Activated CD8-positive, alpha-beta T cell treated with anti-CD3 and anti-CD28 coated beads, Interleukin-2, amount 10 ng/mL, durations not matched to agents 7 days and 5 days (primary cell): ENCODE measurements around the gene BTBD6. TPM values are rescaled to one million over a fixed set of nuclear protein-coding genes. Genes with fewer than 3 reads are reported as not detected.

ENCODE experiments used
- ATAC-seq: fragments of 150-1000 bp; cut with Tn5 transposase; one replicate; pipeline ENCODE4 v1.10.0; 2021; ENCODE audit warnings: moderate library complexity
- CTCF ChIA-PET: fragments of 350-600 bp; sonication (Branson Sonifier 250); formaldehyde crosslinking; loops from one replicate; lab custom pipeline; 2021; ENCODE audit warnings: antibody characterized with exemption; lab: Charles Lee
- POLR2A ChIA-PET: fragments of 350-600 bp; sonication (Branson Sonifier 250); formaldehyde crosslinking; loops from one replicate; lab custom pipeline; 2021; ENCODE audit warnings: antibody characterized with exemption; lab: Charles Lee
- DNase-seq: peaks from one replicate; pipeline ENCODE4 v3.0.0-alpha.2; 2020
- H3K27ac Mint-ChIP-seq: one replicate; pipeline ENCODE4 v1.8.0; 2021; ENCODE audit warnings: mild to moderate bottlenecking, mixed read lengths
- H3K27me3 Mint-ChIP-seq: one replicate; pipeline ENCODE4 v1.8.0; 2021; ENCODE audit warnings: low read depth, mixed read lengths
- H3K36me3 Mint-ChIP-seq: one replicate; pipeline ENCODE4 v1.8.0; 2021; ENCODE audit warnings: low read depth, mixed read lengths
- H3K4me1 Mint-ChIP-seq: one replicate; pipeline ENCODE4 v1.8.0; 2021; ENCODE audit warnings: low read depth, mixed read lengths
- H3K4me3 Mint-ChIP-seq: one replicate; pipeline ENCODE4 v1.8.0; 2021; ENCODE audit warnings: mild to moderate bottlenecking, mixed read lengths
- H3K9me3 Mint-ChIP-seq: one replicate; pipeline ENCODE4 v1.8.0; 2022; ENCODE audit warnings: mixed read lengths; ENCODE audit not compliant: insufficient read depth
- total RNA-seq, 2 experiments: library from RNA; stranded (reverse); gene quantifications; one replicate each; pipeline ENCODE4 v1.2.3, GENCODE V29; 2021

The BTBD6 gene
- total RNA-seq, 2 experiments from 2014 or later = 53.7 to 59.8 TPM

DNA sequence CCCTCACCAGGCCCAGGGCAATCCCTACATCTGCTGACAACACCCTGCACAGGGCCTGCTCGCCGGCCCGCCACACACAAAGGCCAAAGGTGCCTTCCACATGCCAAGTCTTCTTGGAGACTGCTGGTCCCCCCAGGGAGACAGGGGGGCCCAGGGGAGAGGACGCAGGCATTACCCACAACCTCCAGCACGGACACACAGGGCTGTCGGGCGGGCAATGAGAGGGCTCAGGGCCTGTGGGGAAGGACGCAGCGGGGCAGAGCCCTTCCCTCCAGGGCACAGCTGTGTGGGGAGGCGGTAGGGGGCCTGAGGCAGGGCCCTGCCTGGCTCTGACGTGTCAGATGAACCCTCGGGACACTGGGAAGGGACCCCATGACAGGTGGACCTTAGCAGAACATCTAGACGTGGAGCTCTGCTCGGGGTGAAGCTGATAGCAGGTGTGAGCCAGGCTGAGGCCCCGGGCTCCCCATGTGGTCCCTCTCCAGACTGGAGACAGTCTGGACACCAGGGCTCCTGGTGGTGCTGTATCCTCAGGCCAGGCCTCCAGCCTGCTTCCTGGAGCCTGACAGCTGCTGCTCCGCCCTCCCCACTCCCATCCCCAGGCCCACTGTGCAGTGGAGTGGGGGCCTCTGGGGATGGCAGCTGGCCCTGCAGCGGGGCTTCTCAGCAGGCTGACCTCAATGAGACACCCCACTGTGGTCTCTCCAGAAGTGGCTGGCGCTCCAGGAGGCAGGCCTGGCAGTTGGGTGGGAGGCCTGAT is 35.6 kb upstream of the BTBD6 start:
- no peak for ATAC-seq
- Mint-ChIP-seq H3K36me3 (peaks cover 6% of the 10 kb centered on the region), H3K9me3 (no peaks in the 10 kb centered on the region), H3K4me1 (no peaks in the 10 kb centered on the region), H3K4me3 (no peak overlapping the region), H3K27ac (no peak overlapping the region), H3K27me3 (no peaks in the 10 kb centered on the region)
- ChIA-PET POLR2A (no interaction called here), CTCF (interaction anchor here (1.1 kb wide), 1 partner anchor 10 kb away, joined by 3 read pairs; no protein-coding TSS in a partner anchor)
- no peak for DNase-seq

- Mint-ChIP-seq H3K27me3 (no peaks in the 10 kb centered on the region), H3K4me1 (no peaks in the 10 kb centered on the region), H3K4me3 (no peak overlapping the region), H3K9me3 (no peaks in the 10 kb centered on the region), H3K27ac (no peak overlapping the region), H3K36me3 (peaks cover 9% of the 10 kb centered on the region)
- DNase-seq (no peak), ATAC-seq (no peak)
- CTCF ChIA-PET = interaction anchor here (1.1 kb wide), 1 partner anchor 10 kb away, joined by 3 read pairs; no protein-coding TSS in a partner anchor
- POLR2A ChIA-PET = no interaction called here
These were observed 35.0 kb upstream of the BTBD6 start for GRCh38 chr14:105213361-105213760.

GRCh38 chr14:105214324-105214915 is 33.9 kb upstream of the BTBD6 start:
- H3K27me3 Mint-ChIP-seq = no peaks in the 10 kb centered on the region
- POLR2A ChIA-PET = no interaction called here

DNA sequence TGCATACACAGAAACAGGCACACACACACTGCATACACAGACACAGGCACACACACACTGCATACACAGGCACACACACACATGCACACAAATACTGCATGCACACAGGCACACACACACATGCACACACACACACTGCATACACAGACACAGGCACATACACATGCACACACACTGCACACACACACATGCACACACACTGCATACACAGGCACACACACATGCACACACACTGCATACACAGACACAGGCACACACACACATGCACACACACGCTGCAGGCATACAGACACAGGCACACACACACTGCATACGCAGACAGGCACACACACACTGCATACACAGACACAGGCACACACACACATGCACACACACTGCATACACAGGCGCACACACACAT is 32.7 kb upstream of the BTBD6 start:
- ChIA-PET CTCF (no interaction called here), POLR2A (no interaction called here)
- H3K36me3 Mint-ChIP-seq = peaks cover 16% of the 10 kb centered on the region
- H3K4me1 Mint-ChIP-seq = no peaks in the 10 kb centered on the region
- H3K27me3 Mint-ChIP-seq = no peaks in the 10 kb centered on the region
- ATAC-seq (no peak), DNase-seq (no peak)
- no peak overlapping the region for H3K4me3 Mint-ChIP-seq
- H3K9me3 Mint-ChIP-seq = no peaks in the 10 kb centered on the region
- no peak overlapping the region for H3K27ac Mint-ChIP-seq

More at GRCh38 chr14:105214324-105214915, 33.9 kb upstream of the BTBD6 start:
- Mint-ChIP-seq H3K27ac (no peak overlapping the region), H3K4me1 (no peaks in the 10 kb centered on the region), H3K4me3 (no peak overlapping the region), H3K36me3 (peaks cover 14% of the 10 kb centered on the region), H3K9me3 (no peaks in the 10 kb centered on the region)
- ATAC-seq (no peak), DNase-seq (no peak)
- CTCF ChIA-PET = no interaction called here

GRCh38 chr14:105216490-105217247 is 31.7 kb upstream of the BTBD6 start:
- no peaks in the 10 kb centered on the region for H3K27me3 Mint-ChIP-seq
- CTCF ChIA-PET = no interaction called here
- H3K4me3 Mint-ChIP-seq = no peak overlapping the region

DNA sequence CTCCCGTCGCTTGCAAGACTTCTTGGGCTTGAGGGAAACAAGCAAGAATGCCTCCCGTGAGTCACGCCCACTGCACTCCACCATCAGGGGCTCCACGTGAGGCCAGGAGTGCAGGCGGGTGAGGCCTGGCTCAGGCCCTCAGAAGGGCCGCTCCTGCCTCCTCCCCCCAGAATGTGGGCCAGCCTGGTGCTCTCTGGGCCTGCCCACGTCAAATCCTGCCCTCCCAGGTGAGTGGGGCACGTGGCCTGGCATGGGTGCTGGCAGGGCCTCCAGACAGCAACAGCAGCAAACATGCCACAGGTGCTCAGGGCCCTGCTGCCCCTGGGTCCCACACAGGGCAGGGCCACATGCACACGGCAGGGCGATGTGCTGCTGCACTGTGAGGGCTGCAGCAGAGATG is 30.6 kb upstream of the BTBD6 start:
- Mint-ChIP-seq H3K4me1 (no peaks in the 10 kb centered on the region), H3K9me3 (no peaks in the 10 kb centered on the region), H3K4me3 (no peak overlapping the region), H3K27ac (no peak overlapping the region), H3K27me3 (no peaks in the 10 kb centered on the region), H3K36me3 (peaks cover 28% of the 10 kb centered on the region)
- ChIA-PET CTCF (no interaction called here), POLR2A (no interaction called here)
- ATAC-seq = no peak
- DNase-seq = no peak

More at GRCh38 chr14:105216490-105217247, 31.7 kb upstream of the BTBD6 start:
- POLR2A ChIA-PET = no interaction called here
- ATAC-seq = no peak
- Mint-ChIP-seq H3K4me1 (no peaks in the 10 kb centered on the region), H3K27ac (no peak overlapping the region), H3K9me3 (no peaks in the 10 kb centered on the region), H3K36me3 (peaks cover 22% of the 10 kb centered on the region)
- no peak for DNase-seq

DNA sequence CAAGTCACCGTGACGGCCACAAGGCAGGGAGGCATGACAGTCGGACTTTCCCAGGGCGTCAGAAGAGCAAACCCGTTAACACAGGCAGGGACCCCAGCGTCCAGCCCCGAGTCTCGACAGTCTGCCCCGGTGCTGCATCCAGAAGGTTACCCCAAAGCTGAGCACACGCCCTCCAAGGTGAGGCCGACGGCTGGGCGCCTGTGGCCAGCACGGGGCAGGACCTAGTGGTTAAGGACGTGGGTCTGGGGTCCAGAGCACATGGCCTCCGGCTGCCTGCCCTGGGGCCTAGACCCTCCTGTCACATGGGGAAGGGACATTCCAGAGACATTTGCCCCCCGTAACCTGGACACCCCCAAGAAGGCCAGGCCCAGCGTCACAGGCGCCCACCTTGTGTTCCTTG is 29.7 kb upstream of the BTBD6 start:
- no peaks in the 10 kb centered on the region for H3K4me1 Mint-ChIP-seq
- H3K27me3 Mint-ChIP-seq = no peaks in the 10 kb centered on the region
- no peak for ATAC-seq
- peak overlapping the region; percentile 60 for H3K27ac Mint-ChIP-seq
- no peak overlapping the region for H3K4me3 Mint-ChIP-seq
- no peaks in the 10 kb centered on the region for H3K9me3 Mint-ChIP-seq
- ChIA-PET CTCF (no interaction called here), POLR2A (no interaction called here)
- no peak for DNase-seq
- H3K36me3 Mint-ChIP-seq = peaks cover 35% of the 10 kb centered on the region

GRCh38 chr14:105219043-105219612 is 29.2 kb upstream of the BTBD6 start:
- CTCF ChIA-PET = no interaction called here
- Mint-ChIP-seq H3K36me3 (peaks cover 38% of the 10 kb centered on the region), H3K27me3 (no peaks in the 10 kb centered on the region), H3K9me3 (no peaks in the 10 kb centered on the region), H3K4me1 (no peaks in the 10 kb centered on the region), H3K27ac (no peak overlapping the region), H3K4me3 (no peak overlapping the region)
- ATAC-seq = no peak
- DNase-seq = no peak
- POLR2A ChIA-PET = no interaction called here

GRCh38 chr14:105219753-105220152 is 28.6 kb upstream of the BTBD6 start:
- Mint-ChIP-seq H3K27me3 (no peaks in the 10 kb centered on the region), H3K4me3 (no peak overlapping the region), H3K4me1 (no peaks in the 10 kb centered on the region), H3K9me3 (no peaks in the 10 kb centered on the region), H3K27ac (no peak overlapping the region), H3K36me3 (peaks cover 38% of the 10 kb centered on the region)
- DNase-seq (no peak), ATAC-seq (no peak)
- POLR2A ChIA-PET = no interaction called here
- CTCF ChIA-PET = no interaction called here

DNA sequence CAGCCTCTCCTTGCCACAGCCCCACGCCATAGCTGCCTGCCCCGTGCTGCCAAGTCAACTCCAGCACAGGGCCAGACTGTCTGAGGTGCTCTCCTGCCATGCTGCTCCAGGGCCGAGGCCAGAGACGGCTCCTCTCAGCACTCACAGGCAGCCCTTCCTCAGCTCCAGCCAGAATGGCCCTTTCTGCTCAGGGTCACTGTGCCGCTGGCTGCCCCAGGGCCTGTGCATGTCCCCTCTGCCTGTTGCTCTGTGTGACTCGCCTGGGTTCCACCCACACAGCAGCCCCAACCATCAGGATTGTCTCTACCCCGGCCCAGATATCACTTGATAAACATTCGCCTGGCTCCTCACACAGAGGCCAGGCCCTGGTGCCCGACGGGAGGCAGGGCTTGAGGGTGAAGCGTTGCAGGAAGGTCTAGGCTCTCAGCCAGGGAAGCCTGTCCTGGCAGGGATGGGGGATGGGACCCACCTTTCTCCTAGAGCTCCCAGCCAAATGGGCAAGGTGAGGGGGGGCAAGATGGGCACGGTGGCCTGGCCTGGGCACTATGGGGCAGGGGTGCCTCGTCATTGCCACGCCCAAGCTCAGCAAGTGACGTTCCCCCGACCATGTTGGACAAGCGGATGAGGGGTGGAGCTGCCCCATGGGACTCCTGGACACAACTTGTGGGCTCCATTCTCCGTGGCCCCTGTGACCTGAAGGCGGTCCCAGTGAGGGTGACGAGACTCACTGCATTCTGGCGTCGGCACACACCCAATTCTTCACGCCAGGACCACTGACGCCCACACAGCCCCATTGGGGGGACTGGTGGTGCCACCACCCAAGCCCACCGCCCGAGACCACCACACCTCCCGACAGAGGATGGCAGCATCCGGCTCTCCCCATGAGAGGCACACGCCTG is 27.4 kb upstream of the BTBD6 start:
- H3K4me3 Mint-ChIP-seq = no peak overlapping the region

DNA sequence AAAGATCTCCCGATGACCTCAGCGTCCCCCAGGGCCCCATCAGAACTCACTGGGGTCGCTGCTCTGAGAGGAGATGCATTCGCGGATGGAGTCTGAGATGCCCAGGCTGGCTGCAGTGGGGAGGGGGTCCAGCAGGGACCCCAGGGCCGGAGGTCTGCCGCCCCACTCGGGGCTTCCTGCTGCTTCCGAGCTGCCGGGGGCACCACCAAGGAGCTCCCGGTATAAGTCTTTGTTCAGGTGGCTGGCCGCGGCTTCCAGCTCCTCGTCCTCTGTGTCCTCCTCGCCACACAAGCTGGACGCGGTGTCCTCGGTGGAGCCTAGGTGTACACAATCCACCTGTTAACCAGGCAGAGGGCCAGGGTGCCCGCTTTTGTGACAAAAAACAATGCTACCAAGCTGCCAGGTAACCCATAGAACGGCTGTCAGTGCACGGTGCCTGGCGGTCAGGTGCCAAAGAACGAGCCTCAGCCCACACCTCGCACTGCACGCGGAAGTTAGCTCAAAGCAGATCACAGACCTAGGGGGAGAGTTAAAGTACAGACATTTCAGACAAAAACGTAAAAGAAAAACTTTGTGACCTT is 26.6 kb upstream of the BTBD6 start:
- Mint-ChIP-seq H3K4me3 (no peak overlapping the region), H3K9me3 (no peaks in the 10 kb centered on the region), H3K36me3 (peaks cover 40% of the 10 kb centered on the region), H3K4me1 (no peaks in the 10 kb centered on the region), H3K27me3 (no peaks in the 10 kb centered on the region), H3K27ac (no peak overlapping the region)
- DNase-seq (no peak), ATAC-seq (no peak)
- CTCF ChIA-PET = no interaction called here
- POLR2A ChIA-PET = no interaction called here

More for the DNA sequence above, 27.4 kb upstream of the BTBD6 start:
- ATAC-seq (no peak), DNase-seq (no peak)
- Mint-ChIP-seq H3K36me3 (peaks cover 40% of the 10 kb centered on the region), H3K27ac (no peak overlapping the region), H3K4me1 (no peaks in the 10 kb centered on the region), H3K27me3 (no peaks in the 10 kb centered on the region), H3K9me3 (no peaks in the 10 kb centered on the region)
- CTCF ChIA-PET = no interaction called here
- POLR2A ChIA-PET = no interaction called here
